Sigmoid colon (tissue), 7 donors: ENCODE results near the gene CCL19. TPM values are rescaled to one million over a fixed set of nuclear protein-coding genes. Genes with fewer than 3 reads are reported as not detected.

ENCODE experiments used
- DNase-seq: peaks from one replicate; pipeline ENCODE4 v3.0.0-alpha.2; 2019
- H3K27ac ChIP-seq, 4 donors: fragments of 200-600 bp; sonication (generic); one replicate each; pipeline ENCODE4 v1.5.1; 2016 to 2019; ENCODE audit warnings: mild to moderate bottlenecking in 1 of 4
- H3K27me3 ChIP-seq, 3 donors: fragments of 200-600 bp; sonication (generic); one replicate each; pipeline ENCODE4 v1.5.1; 2019; ENCODE audit warnings: mild to moderate bottlenecking in 1 of 3
- H3K36me3 ChIP-seq, 4 donors: fragments of 200-600 bp; sonication (generic); one replicate each; pipeline ENCODE4 v1.5.1; 2016 to 2019
- H3K4me1 ChIP-seq, 4 donors: fragments of 200-600 bp; sonication (generic); one replicate each; pipeline ENCODE4 v1.5.1; 2017 to 2019
- H3K4me3 ChIP-seq, 4 donors: fragments of 200-600 bp; sonication (generic); one replicate each; pipeline ENCODE4 v1.5.1; 2017 to 2019; ENCODE audit warnings: mild to moderate bottlenecking in 2 of 4, moderate library complexity in 1 of 4
- H3K9me3 ChIP-seq, 4 donors: fragments of 200-600 bp in 3 of 4; sonication (generic) in 3 of 4; one replicate each; pipeline versions ENCODE4 v1.5.1 to v1.6.1; 2013 to 2019
- CTCF ChIP-seq, 4 experiments: fragments of 450-650 bp in 3 of 4; fragments of 200-600 bp in 1 of 4; IDR thresholded peaks; one replicate each; pipeline ENCODE4 v1.5.1; 2016 to 2019; ENCODE audit warnings: antibody characterized with exemption in 4 of 4, mild to moderate bottlenecking in 3 of 4, moderate library complexity in 2 of 4
- EP300 ChIP-seq, 4 donors: sonication (generic); formaldehyde crosslinking; IDR thresholded peaks; one replicate each; pipeline ENCODE4 v1.6.1; 2017; ENCODE audit warnings: antibody characterized with exemption in 4 of 4
- POLR2A ChIP-seq, 2 donors: fragments of 450-650 bp; IDR thresholded peaks; one replicate each; pipeline ENCODE4 v1.6.1; 2016; ENCODE audit warnings: antibody characterized with exemption in 2 of 2, mild to moderate bottlenecking in 2 of 2, moderate library complexity in 2 of 2
- POLR2AphosphoS5 ChIP-seq, 4 donors: sonication (generic); formaldehyde crosslinking; IDR thresholded peaks; one replicate each; pipeline ENCODE4 v1.6.1; 2017; ENCODE audit warnings: antibody characterized with exemption in 4 of 4
- WGBS, 2 donors: extraction: QIAGEN DNeasy Blood & Tissue Kit; methylation state at CpG; one replicate each; pipeline ENCODE4 v1.1.7; 2013; 5-methylcytosine and 5-hydroxymethylcytosine counted together
- intact Hi-C: fragments of 100-400 bp; cut with DNase I; formaldehyde crosslinking; loops from one replicate; pipeline ENCODE4 v1.15.1; 2023
- polyA plus RNA-seq, 3 donors: library from polyadenylated mRNA; stranded (reverse); fragments of 200-250 nt; gene quantifications; one replicate each; pipeline ENCODE4 v1.2.3, GENCODE V29; 2013
- total RNA-seq, 4 donors: library from RNA; depleted of rRNA; stranded (reverse); fragments of >200 nt; gene quantifications; one replicate each; pipeline ENCODE4 v1.1.0, GENCODE V29; 2016
- donor health status: healthy with polysubstance abuse.
- donor health status: Bipolar disorder and iron deficiency.
- donor health status: healthy.

CCL19 gene
- total and polyA plus RNA-seq, 7 donors: 1.8 to 415 (median 3.8) TPM; not detected in 3

GRCh38 chr9:34694811-34695210 is 3.7 kb upstream of the CCL19 start:
- Histone ChIP-seq H3K27ac (no peak overlapping the region), H3K4me3 (no peak overlapping the region), H3K27me3 (no peaks in the 10 kb centered on the region), H3K9me3 (no peaks in the 10 kb centered on the region), H3K36me3 (no peaks in the 10 kb centered on the region), H3K4me1 (no peaks in the 10 kb centered on the region)
- DNase-seq: peak; percentile 9
- intact Hi-C loops: no loop called here
- TF ChIP-seq EP300 (IDR thresholded peaks at IDR 0.05) (no peak), POLR2AphosphoS5 (IDR thresholded peaks at IDR 0.05) (no peak), POLR2A (IDR thresholded peaks at IDR 0.05) (no peak), CTCF (IDR thresholded peaks at IDR 0.05) (no peak)

DNA sequence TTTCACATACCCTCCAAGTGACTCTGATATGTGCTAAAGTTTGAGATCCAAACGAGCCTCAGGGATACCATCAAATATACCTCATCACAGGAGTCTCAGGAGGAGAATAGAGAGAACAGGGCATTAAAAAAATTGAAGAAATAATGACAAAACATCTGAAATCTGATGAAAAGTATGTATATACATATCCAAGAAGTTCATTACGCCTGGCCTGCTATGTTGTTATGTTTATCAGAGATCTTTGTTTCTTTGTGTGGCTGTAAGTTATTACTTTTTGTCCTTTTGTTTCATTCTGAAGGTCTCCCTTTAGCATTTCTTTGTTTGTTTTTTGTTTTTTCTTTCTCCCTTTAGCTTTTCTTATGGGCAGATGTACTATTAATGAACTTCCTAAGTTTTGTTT is 2.5 kb upstream of the CCL19 start:
- H3K9me3 ChIP-seq: no peaks in the 10 kb centered on the region
- H3K4me3 ChIP-seq: no peak overlapping the region
- no peaks in the 10 kb centered on the region for H3K4me1 ChIP-seq
- H3K27me3 ChIP-seq: no peaks in the 10 kb centered on the region
- WGBS, 2 donors: 66 to 78% methylated on average over 2 of the region's 2 CpGs
- intact Hi-C loops: no loop called here
- H3K27ac ChIP-seq: no peak overlapping the region
- H3K36me3 ChIP-seq: no peaks in the 10 kb centered on the region
- no peak for DNase-seq
- TF ChIP-seq CTCF (IDR thresholded peaks at IDR 0.05) (no peak), EP300 (IDR thresholded peaks at IDR 0.05) (no peak), POLR2A (IDR thresholded peaks at IDR 0.05) (no peak), POLR2AphosphoS5 (IDR thresholded peaks at IDR 0.05) (no peak)

DNA sequence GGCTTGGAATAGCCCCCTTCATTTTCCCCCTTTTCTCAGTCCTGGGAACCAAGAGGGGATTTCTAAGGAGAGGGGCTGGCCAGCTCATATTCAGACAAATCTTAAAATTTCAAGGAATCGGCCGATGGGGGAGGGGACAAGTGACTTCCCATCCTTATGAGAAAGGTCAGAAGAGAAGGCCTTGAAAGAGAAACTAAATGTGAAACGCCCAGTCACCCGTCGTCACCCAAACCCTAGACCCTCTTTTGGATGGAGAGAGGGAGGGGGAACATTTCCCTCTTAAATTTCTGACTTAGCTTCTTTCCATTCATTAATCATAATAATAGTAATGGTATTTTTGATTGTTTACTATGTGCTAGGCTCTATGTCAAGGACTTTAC is 850 bp upstream of the CCL19 start:
- WGBS, 2 donors: 82 to 84% methylated on average over 5 of the region's 5 CpGs

GRCh38 chr9:34689512-34689911 is 1.6 kb downstream of the CCL19 start:
- Histone ChIP-seq H3K27ac (no peak overlapping the region), H3K27me3 (no peaks in the 10 kb centered on the region), H3K9me3 (no peaks in the 10 kb centered on the region), H3K4me3 (no peak overlapping the region), H3K4me1 (no peaks in the 10 kb centered on the region), H3K36me3 (no peaks in the 10 kb centered on the region)
- intact Hi-C loops: no loop called here
- 17 to 69% methylated on average over 8 of the region's 8 CpGs for WGBS, 2 donors
- peak; percentile 37 for DNase-seq
- TF ChIP-seq CTCF (IDR thresholded peaks at IDR 0.05) (no peak), POLR2A (IDR thresholded peaks at IDR 0.05) (no peak), EP300 (IDR thresholded peaks at IDR 0.05) (no peak), POLR2AphosphoS5 (IDR thresholded peaks at IDR 0.05) (no peak)

More for the DNA sequence above, 850 bp upstream of the CCL19 start:
- no peaks in the 10 kb centered on the region for H3K4me1 ChIP-seq
- TF ChIP-seq CTCF (IDR thresholded peaks at IDR 0.05) (no peak), POLR2A (IDR thresholded peaks at IDR 0.05) (no peak), EP300 (IDR thresholded peaks at IDR 0.05) (no peak), POLR2AphosphoS5 (IDR thresholded peaks at IDR 0.05) (no peak)
- no peaks in the 10 kb centered on the region for H3K9me3 ChIP-seq
- DNase-seq: peak; percentile 39
- H3K27me3 ChIP-seq: no peaks in the 10 kb centered on the region
- intact Hi-C loops: no loop called here
- H3K27ac ChIP-seq: no peak overlapping the region
- H3K36me3 ChIP-seq: no peaks in the 10 kb centered on the region
- H3K4me3 ChIP-seq: no peak overlapping the region

DNA sequence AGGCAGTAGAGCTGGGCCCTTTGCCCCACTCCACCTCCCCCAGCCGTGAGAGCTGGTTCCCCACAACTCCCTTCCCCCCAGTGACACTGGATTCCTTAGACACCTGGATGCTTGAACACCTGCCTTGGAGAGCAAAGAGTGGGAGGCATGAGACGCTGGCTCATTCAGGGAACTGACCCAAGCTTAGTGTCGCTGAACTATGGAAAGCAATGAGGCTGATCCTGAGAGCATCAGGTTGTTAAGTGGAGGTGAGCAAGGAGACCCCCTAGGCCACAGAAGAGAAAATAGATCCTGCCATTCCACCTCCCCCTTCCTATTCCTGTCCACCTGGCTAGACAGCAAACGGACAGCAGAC is 2.0 kb downstream of the CCL19 start:
- no peaks in the 10 kb centered on the region for H3K36me3 ChIP-seq
- no peak overlapping the region for H3K27ac ChIP-seq
- no peaks in the 10 kb centered on the region for H3K27me3 ChIP-seq
- WGBS, 2 donors: 31 to 60% methylated on average over 4 of the region's 4 CpGs
- no peak for DNase-seq
- intact Hi-C loops: no loop called here
- no peaks in the 10 kb centered on the region for H3K4me1 ChIP-seq
- no peak overlapping the region for H3K4me3 ChIP-seq
- H3K9me3 ChIP-seq: no peaks in the 10 kb centered on the region
- TF ChIP-seq POLR2A (IDR thresholded peaks at IDR 0.05) (no peak), EP300 (IDR thresholded peaks at IDR 0.05) (no peak), CTCF (IDR thresholded peaks at IDR 0.05) (no peak), POLR2AphosphoS5 (IDR thresholded peaks at IDR 0.05) (no peak)
